ENCODE measurements around the gene GULP1.

Gene GULP1

DNA sequence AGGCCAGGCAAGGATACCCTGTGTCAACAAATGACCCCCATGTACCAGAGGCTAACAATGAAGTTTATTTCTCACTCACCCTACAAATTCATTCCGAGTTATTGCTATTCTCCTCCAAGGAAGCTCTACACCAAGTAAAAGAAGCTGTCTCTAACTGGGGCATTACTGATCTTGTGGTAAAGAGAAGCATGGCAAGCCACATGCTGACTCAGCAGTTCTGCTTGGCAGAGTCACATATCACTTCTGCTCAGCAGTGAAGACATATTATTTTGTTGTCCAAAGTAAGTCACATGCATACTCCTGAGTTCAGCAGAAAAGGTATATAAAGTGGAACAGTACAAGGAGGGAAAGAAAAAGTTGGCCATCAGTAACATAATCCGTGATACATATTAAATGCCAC, 315.8 kb downstream of the GULP1 start:
- no peak overlapping the region for H2BK5ac ChIP-seq (ENCODE audit: low read length)
- H3K14ac ChIP-seq (ENCODE audit: low read length) = no peak overlapping the region
- H3K23ac ChIP-seq (ENCODE audit: low read depth, low read length, poor library complexity) = no peak overlapping the region
- no peak overlapping the region for H2AK5ac ChIP-seq (ENCODE audit: low read depth, low read length)
- no peak overlapping the region for H3K27ac ChIP-seq (replicated peaks; ENCODE audit: low read length)
- no peaks in the 10 kb centered on the region for H3K79me1 ChIP-seq (ENCODE audit: low read depth, low read length)
- no peak overlapping the region for H3K4me3 ChIP-seq (ENCODE audit: low read length in 2 of 2)
- no peak for DNase-seq (ENCODE audit: low spot score)
- H2BK15ac ChIP-seq (ENCODE audit: low read length) = no peak overlapping the region
- H3K9ac ChIP-seq (ENCODE audit: low read depth, low read length, poor library complexity) = no peak overlapping the region
- H2BK12ac ChIP-seq (ENCODE audit: low read length) = no peak overlapping the region
- H4K8ac ChIP-seq (ENCODE audit: low read depth, low read length) = no peak overlapping the region
- no peak overlapping the region for H3K4me2 ChIP-seq (ENCODE audit: insufficient read depth, low read length, poor library complexity, severe bottlenecking)
- H3K18ac ChIP-seq (ENCODE audit: low read length) = no peak overlapping the region
- H4K91ac ChIP-seq (ENCODE audit: low read depth, low read length, poor library complexity) = no peak overlapping the region
- H3K4me1 ChIP-seq (ENCODE audit: control insufficient read depth in 2 of 2, insufficient read depth in 1 of 2, low read depth in 1 of 2, low read length in 2 of 2) = no peaks in the 10 kb centered on the region
- no CpG with 5 or more reads among the region's 2 CpGs for WGBS, 2 donors (ENCODE audit: extremely low coverage in 2 of 2, insufficient read length in 2 of 2, insufficient replicate concordance in 1 of 2)
- no peak overlapping the region for H2BK120ac ChIP-seq (ENCODE audit: low read depth, low read length)
- no peaks in the 10 kb centered on the region for H3K27me3 ChIP-seq (ENCODE audit: control insufficient read depth in 3 of 3, insufficient read depth in 3 of 3, low read depth in 1 of 3, low read length in 3 of 3)
- H3K36me3 ChIP-seq (replicated peaks in 1 of 2; ENCODE audit: control insufficient read depth in 2 of 2, insufficient read depth in 2 of 2, low read length in 2 of 2) = no peaks in the 10 kb centered on the region
- H3K9me3 ChIP-seq (replicated peaks in 1 of 2; ENCODE audit: control insufficient read depth in 2 of 2, insufficient read depth in 1 of 2, low read depth in 1 of 2, low read length in 2 of 2) = peaks cover 3 to 10% of the 10 kb centered on the region in 2 donors
- H2AFZ ChIP-seq (ENCODE audit: low read length) = no peak overlapping the region
- no peak overlapping the region for H3K4ac ChIP-seq (ENCODE audit: low read length)

DNA sequence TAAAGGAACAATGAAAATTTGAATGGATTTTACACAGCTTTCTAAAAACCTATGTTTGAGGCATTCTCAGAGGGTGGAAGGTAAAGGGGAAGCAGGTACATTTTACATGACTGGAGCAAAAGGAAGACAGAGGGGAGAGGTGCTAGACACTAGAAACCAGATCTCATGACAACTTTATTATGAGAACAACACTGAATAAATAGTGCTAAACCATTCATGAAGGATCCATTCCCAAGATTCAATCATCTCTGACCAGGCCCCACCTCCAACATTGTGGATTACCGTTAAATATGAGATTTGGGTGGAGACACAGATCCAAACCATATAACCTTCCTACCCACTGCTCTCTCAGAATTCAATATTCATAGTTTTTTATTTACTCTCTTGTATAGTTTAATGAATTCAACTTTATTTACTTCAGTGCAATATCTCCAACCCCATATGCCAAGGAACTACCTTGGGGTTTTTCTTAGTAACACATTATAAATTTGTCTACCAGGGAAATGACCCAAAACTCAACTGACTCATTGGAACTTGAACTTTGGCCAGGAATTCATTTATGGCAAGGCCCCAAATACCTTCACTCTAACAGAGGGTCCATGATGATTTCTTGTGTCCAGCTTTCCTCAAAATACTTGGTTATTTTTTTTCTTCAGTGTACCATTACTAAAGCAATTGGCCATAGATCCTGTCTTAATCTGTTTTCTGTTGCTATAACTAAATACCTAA, 317.8 kb downstream of the GULP1 start:
- Histone ChIP-seq H3K36me3 (replicated peaks in 1 of 2; ENCODE audit: control insufficient read depth in 2 of 2, insufficient read depth in 2 of 2, low read length in 2 of 2) (no peaks in the 10 kb centered on the region), H2BK12ac (ENCODE audit: low read length) (no peak overlapping the region), H3K4me1 (ENCODE audit: control insufficient read depth in 2 of 2, insufficient read depth in 1 of 2, low read depth in 1 of 2, low read length in 2 of 2) (no peaks in the 10 kb centered on the region), H2AK5ac (ENCODE audit: low read depth, low read length) (no peak overlapping the region), H3K9me3 (replicated peaks in 1 of 2; ENCODE audit: control insufficient read depth in 2 of 2, insufficient read depth in 1 of 2, low read depth in 1 of 2, low read length in 2 of 2) (peaks cover 3 to 10% of the 10 kb centered on the region in 2 donors), H2BK120ac (ENCODE audit: low read depth, low read length) (no peak overlapping the region), H4K8ac (ENCODE audit: low read depth, low read length) (no peak overlapping the region), H3K27ac (replicated peaks; ENCODE audit: low read length) (no peak overlapping the region), H3K4ac (ENCODE audit: low read length) (no peak overlapping the region), H3K79me1 (ENCODE audit: low read depth, low read length) (no peaks in the 10 kb centered on the region), H3K23ac (ENCODE audit: low read depth, low read length, poor library complexity) (no peak overlapping the region), H3K27me3 (ENCODE audit: control insufficient read depth in 3 of 3, insufficient read depth in 3 of 3, low read depth in 1 of 3, low read length in 3 of 3) (no peaks in the 10 kb centered on the region), H2BK5ac (ENCODE audit: low read length) (no peak overlapping the region), H2AFZ (ENCODE audit: low read length) (no peak overlapping the region), H3K18ac (ENCODE audit: low read length) (no peak overlapping the region), H3K14ac (ENCODE audit: low read length) (no peak overlapping the region), H4K91ac (ENCODE audit: low read depth, low read length, poor library complexity) (no peak overlapping the region), H3K4me2 (ENCODE audit: insufficient read depth, low read length, poor library complexity, severe bottlenecking) (no peak overlapping the region), H3K9ac (ENCODE audit: low read depth, low read length, poor library complexity) (no peak overlapping the region), H2BK15ac (ENCODE audit: low read length) (no peak overlapping the region), H3K4me3 (ENCODE audit: low read length in 2 of 2) (no peak overlapping the region)
- no CpG with 5 or more reads among the region's 1 CpG for WGBS, 2 donors (ENCODE audit: extremely low coverage in 2 of 2, insufficient read length in 2 of 2, insufficient replicate concordance in 1 of 2)
- DNase-seq (ENCODE audit: low spot score) = no peak

DNA sequence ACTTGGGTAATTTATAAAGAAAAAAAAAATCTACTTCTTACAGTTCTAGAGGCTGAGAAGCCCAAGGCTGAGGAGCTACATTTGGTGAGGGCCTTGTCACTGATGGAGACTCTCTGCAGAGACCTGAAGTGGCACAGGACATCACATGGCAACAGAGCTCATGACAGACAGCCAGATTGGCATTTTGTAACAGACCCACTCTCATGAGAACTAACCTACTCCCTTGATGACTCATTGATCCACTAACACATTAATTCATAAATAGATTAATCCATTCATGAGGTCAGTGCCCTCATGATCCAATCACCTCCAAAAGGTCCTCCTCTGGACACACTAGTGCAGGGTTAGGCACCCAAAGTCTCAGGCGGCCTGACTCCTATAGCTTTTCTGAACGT, 318.4 kb downstream of the GULP1 start:
- no CpG with 5 or more reads among the region's 2 CpGs for WGBS, 2 donors (ENCODE audit: extremely low coverage in 2 of 2, insufficient read length in 2 of 2, insufficient replicate concordance in 1 of 2)

DNA sequence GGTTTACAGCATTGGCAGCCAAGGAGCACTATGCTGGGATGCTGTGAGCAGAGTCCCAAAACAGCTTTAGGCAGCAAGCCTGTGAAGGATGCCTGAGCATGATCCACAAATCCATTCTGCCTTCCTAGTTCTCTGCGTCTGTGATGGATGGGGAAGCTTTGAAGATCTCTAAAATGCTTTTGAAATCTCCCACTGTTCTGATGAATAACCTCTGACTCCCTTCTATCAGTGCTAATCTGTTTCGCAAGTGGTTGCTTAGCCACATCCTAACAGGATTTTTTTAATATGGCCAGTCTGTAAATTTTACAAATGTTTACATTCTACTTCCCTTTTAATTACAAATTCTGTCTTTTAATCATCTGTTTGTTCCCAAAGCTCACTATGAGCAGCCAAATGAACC, 319.2 kb downstream of the GULP1 start:
- Histone ChIP-seq H2AK5ac (ENCODE audit: low read depth, low read length) (no peak overlapping the region), H3K27ac (replicated peaks; ENCODE audit: low read length) (no peak overlapping the region), H3K23ac (ENCODE audit: low read depth, low read length, poor library complexity) (no peak overlapping the region), H3K4me3 (ENCODE audit: low read length in 2 of 2) (no peak overlapping the region), H4K8ac (ENCODE audit: low read depth, low read length) (no peak overlapping the region), H3K9me3 (replicated peaks in 1 of 2; ENCODE audit: control insufficient read depth in 2 of 2, insufficient read depth in 1 of 2, low read depth in 1 of 2, low read length in 2 of 2) (peaks cover 0 to under 1% of the 10 kb centered on the region in 2 donors), H2BK5ac (ENCODE audit: low read length) (no peak overlapping the region), H3K36me3 (replicated peaks in 1 of 2; ENCODE audit: control insufficient read depth in 2 of 2, insufficient read depth in 2 of 2, low read length in 2 of 2) (no peaks in the 10 kb centered on the region), H3K27me3 (ENCODE audit: control insufficient read depth in 3 of 3, insufficient read depth in 3 of 3, low read depth in 1 of 3, low read length in 3 of 3) (no peaks in the 10 kb centered on the region), H3K4me2 (ENCODE audit: insufficient read depth, low read length, poor library complexity, severe bottlenecking) (no peak overlapping the region), H3K9ac (ENCODE audit: low read depth, low read length, poor library complexity) (no peak overlapping the region), H2AFZ (ENCODE audit: low read length) (peak overlapping the region; percentile 28), H3K4me1 (ENCODE audit: control insufficient read depth in 2 of 2, insufficient read depth in 1 of 2, low read depth in 1 of 2, low read length in 2 of 2) (no peaks in the 10 kb centered on the region), H3K18ac (ENCODE audit: low read length) (no peak overlapping the region), H4K91ac (ENCODE audit: low read depth, low read length, poor library complexity) (no peak overlapping the region), H2BK12ac (ENCODE audit: low read length) (no peak overlapping the region), H3K14ac (ENCODE audit: low read length) (no peak overlapping the region), H3K79me1 (ENCODE audit: low read depth, low read length) (no peaks in the 10 kb centered on the region), H2BK15ac (ENCODE audit: low read length) (no peak overlapping the region), H3K4ac (ENCODE audit: low read length) (no peak overlapping the region), H2BK120ac (ENCODE audit: low read depth, low read length) (no peak overlapping the region)
- no CpG with 5 or more reads among the region's 2 CpGs for WGBS, 2 donors (ENCODE audit: extremely low coverage in 2 of 2, insufficient read length in 2 of 2, insufficient replicate concordance in 1 of 2)
- DNase-seq (ENCODE audit: low spot score) = no peak

More for the DNA sequence above, 318.4 kb downstream of the GULP1 start:
- Histone ChIP-seq H3K4me1 (ENCODE audit: control insufficient read depth in 2 of 2, insufficient read depth in 1 of 2, low read depth in 1 of 2, low read length in 2 of 2) (no peaks in the 10 kb centered on the region), H3K79me1 (ENCODE audit: low read depth, low read length) (no peaks in the 10 kb centered on the region), H3K9ac (ENCODE audit: low read depth, low read length, poor library complexity) (no peak overlapping the region), H3K27me3 (ENCODE audit: control insufficient read depth in 3 of 3, insufficient read depth in 3 of 3, low read depth in 1 of 3, low read length in 3 of 3) (no peaks in the 10 kb centered on the region), H2BK120ac (ENCODE audit: low read depth, low read length) (no peak overlapping the region), H3K9me3 (replicated peaks in 1 of 2; ENCODE audit: control insufficient read depth in 2 of 2, insufficient read depth in 1 of 2, low read depth in 1 of 2, low read length in 2 of 2) (peaks cover 3 to 5% of the 10 kb centered on the region in 2 donors), H3K4me3 (ENCODE audit: low read length in 2 of 2) (no peak overlapping the region), H4K91ac (ENCODE audit: low read depth, low read length, poor library complexity) (no peak overlapping the region), H3K27ac (replicated peaks; ENCODE audit: low read length) (no peak overlapping the region), H2AFZ (ENCODE audit: low read length) (no peak overlapping the region), H3K14ac (ENCODE audit: low read length) (no peak overlapping the region), H3K4me2 (ENCODE audit: insufficient read depth, low read length, poor library complexity, severe bottlenecking) (no peak overlapping the region), H3K18ac (ENCODE audit: low read length) (no peak overlapping the region), H3K36me3 (replicated peaks in 1 of 2; ENCODE audit: control insufficient read depth in 2 of 2, insufficient read depth in 2 of 2, low read length in 2 of 2) (no peaks in the 10 kb centered on the region), H2AK5ac (ENCODE audit: low read depth, low read length) (no peak overlapping the region), H3K23ac (ENCODE audit: low read depth, low read length, poor library complexity) (no peak overlapping the region), H2BK5ac (ENCODE audit: low read length) (no peak overlapping the region), H4K8ac (ENCODE audit: low read depth, low read length) (no peak overlapping the region), H2BK12ac (ENCODE audit: low read length) (no peak overlapping the region), H2BK15ac (ENCODE audit: low read length) (no peak overlapping the region), H3K4ac (ENCODE audit: low read length) (no peak overlapping the region)
- DNase-seq (ENCODE audit: low spot score) = no peak

Measured in neuronal stem cell (in vitro differentiated cells).